ENCODE measurements around the gene DNM3. TPM values are rescaled to one million over a fixed set of nuclear protein-coding genes. Genes with fewer than 3 reads are reported as not detected.

DNM3 gene
- total and polyA plus RNA-seq, 4 donors = 2.1 to 16.3 (median 5.6) TPM

GRCh38 chr1:172141341-172141881 lies 300.1 kb downstream of the DNM3 start:
- H3K27ac ChIP-seq (ENCODE audit: low read depth in 1 of 2, low read length in 1 of 2) = peak overlapping the region in 1 of 2 donors; percentile 60
- DNase-seq (peak; percentile 59 to 89 (median 88)), ATAC-seq (ENCODE audit: insufficient read depth, low FRiP score) (no peak)
- no peaks in the 10 kb centered on the region for H3K27me3 ChIP-seq (ENCODE audit: control insufficient read depth in 3 of 3, insufficient read depth in 3 of 3, low read length in 2 of 3)
- H3K9me3 ChIP-seq (ENCODE audit: control insufficient read depth in 4 of 4, insufficient read depth in 3 of 4, low read length in 3 of 4) = no peaks in the 10 kb centered on the region
- WGBS, 2 donors = 50 to 62% methylated on average over 7 of the region's 7 CpGs
- no peak overlapping the region for H3K4me3 ChIP-seq
- peak overlapping the region in 1 of 2 donors; percentile 100 for H3K9ac ChIP-seq (ENCODE audit: insufficient read depth in 1 of 2, low read length in 2 of 2)
- peaks cover 0 to 25% (median 4%) of the 10 kb centered on the region in 4 donors for H3K36me3 ChIP-seq (ENCODE audit: control insufficient read depth in 4 of 4, insufficient read depth in 4 of 4, low read length in 4 of 4)
- peaks cover 0 to 52% (median 13%) of the 10 kb centered on the region in 5 donors for H3K4me1 ChIP-seq (ENCODE audit: control insufficient read depth in 5 of 5, insufficient read depth in 5 of 5, low read length in 5 of 5)
- no peak for TF ChIP-seq CTCF (IDR thresholded peaks at IDR 0.05; ENCODE audit: control extremely low read depth, extremely low read depth)

GRCh38 chr1:172142324-172142723 lies 301.0 kb downstream of the DNM3 start:
- peak overlapping the region in 1 of 2 donors; percentile 60 for H3K27ac ChIP-seq (ENCODE audit: low read depth in 1 of 2, low read length in 1 of 2)
- ATAC-seq (ENCODE audit: insufficient read depth, low FRiP score) = no peak
- no peak overlapping the region for H3K4me3 ChIP-seq
- no peaks in the 10 kb centered on the region for H3K9me3 ChIP-seq (ENCODE audit: control insufficient read depth in 4 of 4, insufficient read depth in 3 of 4, low read length in 3 of 4)
- peak in 2 of 3 donors; percentile 56 to 72 for DNase-seq
- H3K9ac ChIP-seq (ENCODE audit: insufficient read depth in 1 of 2, low read length in 2 of 2) = peak overlapping the region; percentile 9 to 100
- peaks cover 0 to 52% (median 10%) of the 10 kb centered on the region in 5 donors for H3K4me1 ChIP-seq (ENCODE audit: control insufficient read depth in 5 of 5, insufficient read depth in 5 of 5, low read length in 5 of 5)
- peaks cover 0 to 25% (median 4%) of the 10 kb centered on the region in 4 donors for H3K36me3 ChIP-seq (ENCODE audit: control insufficient read depth in 4 of 4, insufficient read depth in 4 of 4, low read length in 4 of 4)
- 77 to 88% methylated on average over 5 of the region's 5 CpGs for WGBS, 2 donors
- no peaks in the 10 kb centered on the region for H3K27me3 ChIP-seq (ENCODE audit: control insufficient read depth in 3 of 3, insufficient read depth in 3 of 3, low read length in 2 of 3)
- TF ChIP-seq CTCF (IDR thresholded peaks at IDR 0.05; ENCODE audit: control extremely low read depth, extremely low read depth) = no peak

DNA sequence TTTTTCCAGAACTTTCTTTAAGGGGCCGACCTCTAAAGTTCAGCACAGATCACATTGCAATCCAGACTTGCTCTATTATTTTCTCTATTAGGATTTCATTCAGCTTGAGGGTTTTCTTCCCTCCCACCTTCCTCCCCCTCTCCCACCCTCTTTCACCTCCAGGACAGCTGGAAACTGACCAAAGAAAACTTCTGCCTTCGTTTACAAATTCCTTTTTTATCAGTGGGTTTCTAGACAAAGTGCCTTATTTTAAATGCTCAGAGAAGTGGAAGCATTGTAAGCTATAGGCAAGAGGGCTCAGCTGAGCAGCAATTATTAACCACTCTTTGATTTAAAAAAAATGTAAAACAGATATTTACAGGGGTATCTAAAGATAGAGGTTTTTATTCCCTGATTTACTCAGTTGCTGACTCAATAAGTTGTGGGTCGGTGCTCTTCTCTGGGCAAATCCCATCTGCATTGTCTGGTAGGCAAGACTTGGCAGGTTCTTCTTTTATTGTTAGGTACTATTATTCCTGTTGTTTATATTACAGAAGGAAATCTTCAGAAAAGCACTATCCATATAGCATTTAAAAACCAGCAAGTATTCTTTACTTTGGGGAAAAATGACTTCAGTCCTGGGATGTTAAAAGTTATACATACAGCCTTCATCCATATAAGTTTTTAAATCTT lies 302.2 kb downstream of the DNM3 start:
- no peak for TF ChIP-seq CTCF (IDR thresholded peaks at IDR 0.05; ENCODE audit: control extremely low read depth, extremely low read depth)
- DNase-seq = peak; percentile 62 to 90 (median 89)
- peaks cover 0 to 58% (median 10%) of the 10 kb centered on the region in 5 donors for H3K4me1 ChIP-seq (ENCODE audit: control insufficient read depth in 5 of 5, insufficient read depth in 5 of 5, low read length in 5 of 5)
- H3K4me3 ChIP-seq = no peak overlapping the region
- WGBS, 2 donors = 33 to 54% methylated on average over 3 of the region's 3 CpGs
- peak overlapping the region in 1 of 2 donors; percentile 75 for H3K27ac ChIP-seq (ENCODE audit: low read depth in 1 of 2, low read length in 1 of 2)
- H3K36me3 ChIP-seq (ENCODE audit: control insufficient read depth in 4 of 4, insufficient read depth in 4 of 4, low read length in 4 of 4) = peaks cover 0 to 23% (median 4%) of the 10 kb centered on the region in 4 donors
- H3K9me3 ChIP-seq (ENCODE audit: control insufficient read depth in 4 of 4, insufficient read depth in 3 of 4, low read length in 3 of 4) = no peaks in the 10 kb centered on the region
- no peaks in the 10 kb centered on the region for H3K27me3 ChIP-seq (ENCODE audit: control insufficient read depth in 3 of 3, insufficient read depth in 3 of 3, low read length in 2 of 3)
- ATAC-seq (ENCODE audit: insufficient read depth, low FRiP score) = no peak
- peak overlapping the region; percentile 99 to 100 for H3K9ac ChIP-seq (ENCODE audit: insufficient read depth in 1 of 2, low read length in 2 of 2)

All from lung (tissue), 12 donors.